ENCODE results near the gene NME7. TPM values are rescaled to one million over a fixed set of nuclear protein-coding genes. Genes with fewer than 3 reads are reported as not detected.

NME7 gene
- total RNA-seq, 1 experiment from 2014 or later = 13.8 TPM

GRCh38 chr1:169142129-169142528, 225.5 kb downstream of the NME7 start:
- no peaks in the 10 kb centered on the region for H3K36me3 Mint-ChIP-seq
- peaks cover 7% of the 10 kb centered on the region; the same call in 1 of the 2 replicates for H3K4me1 Mint-ChIP-seq
- no peak for TF ChIP-seq CREB1 (CRISPR knock-in tag; IDR thresholded peaks at IDR 0.05)
- no peak for TF ChIP-seq MAX (CRISPR knock-in tag; IDR thresholded peaks at IDR 0.05)
- TF ChIP-seq ESRRA (CRISPR knock-in tag; IDR thresholded peaks at IDR 0.05; ENCODE audit: borderline replicate concordance) = no peak
- TF ChIP-seq IRF2 (CRISPR knock-in tag; IDR thresholded peaks at IDR 0.05; ENCODE audit: borderline replicate concordance, low read depth) = no peak
- no peak for TF ChIP-seq EMX1 (CRISPR knock-in tag; IDR thresholded peaks at IDR 0.05)
- no peak for TF ChIP-seq STAT6 (CRISPR knock-in tag; conservative IDR thresholded peaks at IDR 0.05; ENCODE audit: low read depth)
- TF ChIP-seq SOX15 (CRISPR knock-in tag; IDR thresholded peaks at IDR 0.05) = no peak
- TF ChIP-seq ZNF423 (CRISPR knock-in tag; IDR thresholded peaks at IDR 0.05) = no peak
- no peak for TF ChIP-seq ETV6 (CRISPR knock-in tag; IDR thresholded peaks at IDR 0.05)
- TF ChIP-seq ZNF138 (CRISPR knock-in tag; conservative IDR thresholded peaks at IDR 0.05) = no peak
- no peak for TF ChIP-seq SP1 (CRISPR knock-in tag; conservative IDR thresholded peaks at IDR 0.05)
- TF ChIP-seq ZBTB21 (CRISPR knock-in tag; IDR thresholded peaks at IDR 0.05; ENCODE audit: borderline replicate concordance) = no peak
- no peak for TF ChIP-seq GTF2I (CRISPR knock-in tag; conservative IDR thresholded peaks at IDR 0.05)

GRCh38 chr1:169141356-169141755, 226.2 kb downstream of the NME7 start:
- Mint-ChIP-seq H3K27ac (no peak overlapping the region), H3K27me3 (ENCODE audit: low read depth) (no peaks in the 10 kb centered on the region), H3K4me3 (no peak overlapping the region), H3K4me1 (peaks cover 12% of the 10 kb centered on the region), H3K9me3 (no peaks in the 10 kb centered on the region), H3K36me3 (no peaks in the 10 kb centered on the region)
- DNase-seq (ENCODE audit: low spot score) (no peak), ATAC-seq (no peak)
- ChIA-PET POLR2A (no interaction called here), CTCF (no interaction called here)
- TF ChIP-seq NR2C2 (CRISPR knock-in tag; IDR thresholded peaks at IDR 0.05) (no peak), TEAD1 (CRISPR knock-in tag; IDR thresholded peaks at IDR 0.05) (no peak), MYBL2 (CRISPR knock-in tag; IDR thresholded peaks at IDR 0.05) (no peak), AR (CRISPR knock-in tag; IDR thresholded peaks at IDR 0.05) (no peak), ATF6 (CRISPR knock-in tag; IDR thresholded peaks at IDR 0.05) (no peak), ATF2 (CRISPR knock-in tag; IDR thresholded peaks at IDR 0.05; ENCODE audit: borderline replicate concordance, low read depth) (no peak), NFYB (CRISPR knock-in tag; conservative IDR thresholded peaks at IDR 0.05; ENCODE audit: low read depth) (no peak), ZNF671 (CRISPR knock-in tag; IDR thresholded peaks at IDR 0.05) (no peak), HMGXB4 (CRISPR knock-in tag; IDR thresholded peaks at IDR 0.05) (no peak), CTCF (IDR thresholded peaks at IDR 0.05) (no peak)

More at GRCh38 chr1:169142129-169142528, 225.5 kb downstream of the NME7 start:
- H3K9me3 Mint-ChIP-seq = no peaks in the 10 kb centered on the region
- CTCF ChIA-PET = no interaction called here
- no peak overlapping the region for H3K4me3 Mint-ChIP-seq
- ATAC-seq (no peak), DNase-seq (ENCODE audit: low spot score) (no peak)
- no peaks in the 10 kb centered on the region for H3K27me3 Mint-ChIP-seq (ENCODE audit: low read depth)
- no peak overlapping the region for H3K27ac Mint-ChIP-seq
- POLR2A ChIA-PET = no interaction called here

Data from WTC11 (cell line).